GM12864 (cell line): Measurements from ENCODE around the gene CFAP410.

ENCODE experiments used
- DNase-seq: peaks from one replicate; pipeline ENCODE4 v3.0.0-alpha.2; 2011; ENCODE audit warnings: low read depth
- H3K4me3 ChIP-seq: 2 replicates; pipeline ENCODE4 v1.5.1; 2011; ENCODE audit warnings: mild to moderate bottlenecking, low read depth, low read length, control low read depth
- CTCF ChIP-seq: IDR thresholded peaks from 2 replicates; pipeline ENCODE4 v1.5.1; 2011; ENCODE audit warnings: low read depth, mild to moderate bottlenecking, moderate library complexity, low read length, control low read depth, inconsistent platforms; ENCODE audit errors: missing control alignments

CFAP410 gene

GRCh38 chr21:44282370-44282769 lies 56.8 kb downstream of the CFAP410 start:
- H3K4me3 ChIP-seq: no peak overlapping the region
- TF ChIP-seq CTCF: no peak
- DNase-seq: no peak

- no peak for TF ChIP-seq CTCF
- H3K4me3 ChIP-seq: no peak overlapping the region
- DNase-seq: no peak
Observed at GRCh38 chr21:44281801-44282200, 57.4 kb downstream of the CFAP410 start.

- H3K4me3 ChIP-seq: no peak overlapping the region
- no peak for TF ChIP-seq CTCF
- no peak for DNase-seq
Observed at GRCh38 chr21:44279354-44280260, 59.6 kb downstream of the CFAP410 start.
